GM21390 (cell line): Measurements from ENCODE around the gene COMMD3.
"Not testable (repeated sequence)": the region's sequence is repeated elsewhere in the genome, so short reads cannot be mapped to it uniquely, and the experiment has no call there.

Experiments used
- ATAC-seq: cut with Tn5 transposase; IDR thresholded peaks from one replicate; pipeline ENCODE4 v1.9.1; 2021; ENCODE audit not compliant: unreplicated experiment

Gene COMMD3

DNA sequence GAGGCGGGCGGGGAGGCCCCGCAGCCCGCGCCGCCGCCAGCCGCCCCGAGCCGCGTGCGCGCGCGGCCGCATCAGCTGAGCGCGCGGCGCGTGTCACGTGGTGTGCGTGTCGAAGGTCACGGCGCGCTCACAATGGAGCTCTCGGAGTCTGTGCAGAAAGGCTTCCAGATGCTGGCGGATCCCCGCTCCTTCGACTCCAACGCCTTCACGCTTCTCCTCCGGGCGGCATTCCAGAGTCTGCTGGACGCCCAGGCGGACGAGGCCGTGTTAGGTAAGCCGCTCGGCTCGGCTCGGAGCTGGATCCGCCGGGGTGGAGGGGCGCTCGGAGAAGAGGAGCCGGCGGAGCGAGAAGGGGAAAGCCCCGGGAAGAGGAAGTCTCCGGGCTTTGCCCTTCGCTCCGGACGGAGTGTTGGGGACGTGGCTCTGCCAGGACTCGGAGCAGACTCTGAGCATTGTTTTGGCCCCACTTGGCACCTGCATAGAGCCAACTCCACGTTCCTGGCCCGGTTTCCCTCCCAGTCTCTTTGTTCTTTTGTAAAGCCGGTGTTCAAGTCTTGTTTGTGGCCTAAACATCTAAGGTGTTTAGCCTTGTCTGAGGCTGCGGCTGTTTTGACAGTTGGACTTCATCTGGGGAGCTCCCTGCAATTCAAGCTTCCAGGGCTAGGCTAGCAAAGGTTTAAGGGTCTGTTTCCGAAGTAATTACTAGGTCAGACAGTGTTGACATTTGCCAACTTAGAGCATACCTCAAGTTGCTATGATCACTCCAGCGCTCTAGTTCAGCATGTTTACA lies at the start of gene COMMD3:
Gene COMMD3, plus strand, starts transcription at position 103 of the 790 bp plus-strand sequence. Its CDS starts 30 bp downstream, at position 133.
- peak; percentile 59 for ATAC-seq

DNA sequence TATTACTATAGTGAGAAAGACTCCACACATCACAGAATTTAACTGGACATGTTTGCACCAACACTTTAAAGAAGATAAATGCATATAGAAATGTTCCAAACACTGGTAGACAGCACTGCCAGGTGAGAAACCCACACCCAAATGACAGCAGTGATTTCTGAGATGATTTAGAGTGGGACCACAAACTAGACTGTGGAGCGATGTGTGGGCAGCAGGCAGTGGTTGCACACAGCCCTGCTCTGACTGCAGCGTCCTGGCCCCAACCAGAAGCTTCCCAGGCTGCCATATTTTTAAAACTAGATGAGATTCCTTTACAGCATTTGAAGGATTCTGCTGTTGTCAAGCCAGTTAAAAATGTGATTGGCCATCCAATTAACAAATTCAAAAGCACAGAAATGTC lies 47.7 kb upstream of the COMMD3 start:
- no peak for ATAC-seq

DNA sequence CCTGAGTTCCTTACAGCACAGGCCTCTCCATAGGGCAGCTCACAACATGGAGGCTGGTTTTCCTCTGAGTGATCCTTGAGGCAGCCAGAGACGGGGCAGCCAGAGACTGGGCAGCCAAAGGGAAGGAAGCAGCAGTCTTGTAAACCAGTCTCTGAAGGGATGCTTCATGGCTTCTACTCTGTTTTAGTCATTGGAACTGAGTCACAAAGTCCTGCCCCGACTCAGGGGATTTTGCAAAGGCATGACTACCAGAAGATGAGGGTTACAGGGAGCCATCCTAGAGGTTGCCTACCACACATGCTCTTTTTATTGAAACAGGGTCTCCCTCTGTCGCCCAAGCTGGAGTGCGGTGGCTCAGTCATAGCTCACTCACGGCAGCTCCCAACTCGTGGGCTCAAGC lies 44.4 kb upstream of the COMMD3 start:
- ATAC-seq, result no peak

DNA sequence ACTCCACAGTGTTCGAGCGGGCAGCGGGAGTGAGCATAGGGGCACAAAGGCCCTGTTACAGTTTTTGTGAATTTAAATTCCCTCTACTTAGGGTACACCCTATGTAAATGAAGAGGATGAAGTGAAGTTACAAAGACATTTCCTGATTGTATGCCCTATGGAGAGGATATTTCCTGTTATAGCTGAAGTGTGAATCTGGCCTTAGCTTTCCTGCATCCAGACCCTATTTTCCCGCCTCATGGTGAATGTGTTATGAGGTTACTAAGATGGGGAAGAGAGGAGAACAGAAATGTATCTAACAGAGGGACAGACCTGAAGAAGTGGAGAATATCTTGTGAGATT lies 37.8 kb upstream of the COMMD3 start:
- ATAC-seq, result no peak

DNA sequence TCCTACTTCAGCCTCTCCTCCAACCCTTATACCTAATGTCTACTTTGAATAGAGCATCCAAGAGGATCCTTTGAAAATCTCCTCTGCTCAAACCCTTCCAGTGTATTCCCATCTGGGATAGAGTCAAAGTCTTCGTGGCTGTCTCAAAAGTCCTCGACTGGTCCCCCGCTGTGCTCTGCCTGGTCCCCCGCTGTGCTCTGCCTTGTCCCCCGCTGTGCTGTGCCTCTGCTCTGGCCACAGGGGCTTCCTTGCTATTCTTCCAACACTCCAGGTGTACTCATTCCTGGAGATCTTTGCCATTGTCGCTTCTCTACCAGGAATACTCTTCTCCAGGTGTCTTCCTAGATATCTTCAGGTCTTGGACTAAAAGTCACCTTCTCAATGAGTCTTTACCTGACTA lies 36.1 kb upstream of the COMMD3 start:
- ATAC-seq, result no peak

DNA sequence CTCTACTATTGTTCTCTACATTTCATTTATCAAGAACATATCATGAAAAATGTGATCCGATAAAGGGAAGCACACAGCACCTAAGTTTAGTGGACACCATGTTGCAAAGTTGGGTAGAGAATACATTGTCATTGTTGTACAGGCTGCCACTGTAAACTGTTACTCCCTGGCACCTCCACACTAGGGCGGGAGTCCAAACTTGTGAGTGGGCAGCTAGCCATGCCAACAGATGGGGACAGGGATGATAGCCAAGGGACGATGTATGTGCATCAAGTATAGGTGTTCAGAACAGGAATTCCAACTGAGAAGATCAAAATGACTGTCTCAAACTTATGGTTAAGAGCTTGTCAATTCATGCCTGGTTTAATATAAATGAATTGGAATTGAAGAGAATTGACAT lies 31.1 kb upstream of the COMMD3 start:
- no peak for ATAC-seq

DNA sequence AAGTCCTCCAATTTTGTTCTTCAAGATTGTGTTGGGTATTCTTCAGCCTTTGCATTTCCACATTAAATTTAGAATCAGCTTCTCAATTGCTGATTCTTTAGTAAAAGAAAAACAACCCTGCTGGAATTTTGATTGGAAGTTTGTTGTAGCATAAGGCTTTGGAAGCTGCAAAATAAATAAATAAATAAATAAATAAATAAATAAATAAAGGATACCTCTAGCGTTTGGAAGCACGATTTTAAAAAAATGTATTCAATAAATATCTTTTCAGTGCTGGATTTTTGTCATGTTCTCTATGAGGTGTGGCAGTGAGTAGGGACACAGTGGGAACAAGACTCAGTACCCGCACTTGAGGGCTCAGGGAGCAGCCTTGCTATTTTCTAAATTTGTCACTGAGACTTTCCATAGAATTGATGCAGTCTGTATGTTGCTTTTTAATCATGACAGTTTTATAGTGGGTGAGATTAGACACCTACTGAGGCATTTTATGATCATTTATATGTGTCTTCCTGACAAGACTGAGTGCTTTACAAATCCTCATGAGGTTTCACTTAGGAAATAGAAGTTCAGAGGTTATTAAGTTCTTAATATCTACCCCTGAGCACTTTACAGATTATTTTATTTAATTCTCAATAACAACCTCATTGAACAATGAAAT lies 22.3 kb upstream of the COMMD3 start:
- ATAC-seq, result no peak

DNA sequence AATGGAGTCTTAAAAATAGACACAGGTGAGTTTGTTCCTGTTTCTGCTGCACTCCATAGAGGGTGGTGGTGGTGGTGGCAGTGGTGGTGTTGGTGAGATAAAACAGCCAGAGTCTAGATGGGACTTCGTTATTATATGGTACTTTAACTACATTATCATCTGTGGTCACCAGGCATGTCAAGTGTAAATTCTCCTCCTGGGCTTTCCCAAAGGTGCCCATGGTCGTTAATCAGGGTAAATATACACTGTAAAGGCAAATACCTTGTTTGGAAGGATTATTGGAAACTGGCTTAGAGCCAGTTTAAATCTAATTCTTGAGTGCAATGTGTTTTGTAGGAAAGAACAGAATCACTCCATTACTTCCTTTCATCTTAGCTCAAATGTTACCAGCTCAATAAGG lies 21.5 kb upstream of the COMMD3 start:
- no peak for ATAC-seq

DNA sequence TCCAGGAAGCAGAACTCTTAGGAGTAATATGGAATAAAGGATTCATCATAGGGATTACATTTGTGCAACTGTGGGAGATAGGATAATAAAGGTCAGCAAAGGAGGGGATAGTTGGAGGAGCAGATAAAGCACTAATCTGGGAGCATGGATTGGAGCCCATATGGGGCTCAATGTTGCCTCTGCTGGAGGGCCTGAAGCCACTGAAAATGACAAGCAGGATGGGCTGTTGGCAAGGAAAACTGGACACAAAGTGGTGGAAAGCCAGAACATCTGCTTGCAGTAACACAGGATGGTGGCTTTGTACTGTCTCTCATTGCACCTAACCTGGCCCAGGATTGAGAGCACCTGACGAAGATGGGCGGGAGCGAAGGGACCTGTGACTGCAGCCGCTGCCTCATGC lies 15.0 kb upstream of the COMMD3 start:
- ATAC-seq, result no peak

DNA sequence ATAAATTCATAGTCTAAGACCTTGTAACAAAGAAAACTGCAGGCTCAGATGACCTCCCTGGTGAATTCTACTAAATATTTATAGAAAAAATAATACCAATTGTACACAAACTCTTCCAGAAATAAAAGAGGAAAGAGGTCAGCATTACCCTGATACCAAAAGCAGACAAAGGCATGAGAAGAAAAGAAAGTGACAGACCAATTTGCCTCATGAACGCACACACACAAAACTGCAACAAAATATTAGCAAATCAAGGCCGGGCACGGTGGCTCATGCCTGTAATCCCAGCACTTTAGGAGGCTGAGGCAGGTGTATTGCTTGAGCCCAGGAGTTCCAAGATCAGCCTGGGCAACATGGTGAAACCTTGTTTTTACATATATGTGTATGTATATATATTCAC lies 12.7 kb upstream of the COMMD3 start:
- ATAC-seq, result no peak

DNA sequence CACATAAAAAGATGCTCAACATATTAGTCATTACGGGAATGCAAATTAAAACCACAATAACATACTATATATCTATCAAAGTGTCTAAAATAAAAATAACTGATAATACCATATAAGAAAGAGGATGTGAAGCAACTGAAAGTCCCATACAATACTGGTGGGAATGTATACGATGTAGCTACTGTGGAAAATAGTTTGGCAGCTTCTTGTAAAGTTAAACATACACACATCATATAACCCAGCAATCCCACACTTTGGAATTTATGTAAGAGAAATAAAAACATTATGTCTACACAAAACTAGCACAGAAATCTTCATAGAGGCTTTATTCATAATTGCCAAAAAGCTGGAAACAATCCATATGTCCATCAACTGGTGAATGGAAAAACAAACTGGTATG lies 10.5 kb upstream of the COMMD3 start:
- ATAC-seq, result no peak

DNA sequence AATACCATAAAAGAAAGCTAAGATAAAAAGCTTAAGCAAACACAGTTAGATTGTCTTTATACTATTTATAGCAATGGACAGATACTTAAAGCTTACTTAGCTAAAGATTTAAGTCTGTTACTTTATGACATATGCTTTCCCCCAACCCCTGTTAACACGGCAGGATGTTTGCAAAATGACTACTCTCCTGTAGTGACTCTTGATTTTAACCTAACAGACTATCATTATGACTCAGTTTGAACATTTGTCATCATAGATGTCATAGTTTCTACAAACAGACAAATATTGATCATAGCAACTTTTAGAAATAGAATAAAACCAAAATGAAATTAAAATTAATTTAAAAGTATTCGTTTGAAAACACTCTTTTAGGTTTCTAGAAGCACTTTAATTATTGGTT lies 7.8 kb upstream of the COMMD3 start:
- ATAC-seq, result peak; percentile 95

DNA sequence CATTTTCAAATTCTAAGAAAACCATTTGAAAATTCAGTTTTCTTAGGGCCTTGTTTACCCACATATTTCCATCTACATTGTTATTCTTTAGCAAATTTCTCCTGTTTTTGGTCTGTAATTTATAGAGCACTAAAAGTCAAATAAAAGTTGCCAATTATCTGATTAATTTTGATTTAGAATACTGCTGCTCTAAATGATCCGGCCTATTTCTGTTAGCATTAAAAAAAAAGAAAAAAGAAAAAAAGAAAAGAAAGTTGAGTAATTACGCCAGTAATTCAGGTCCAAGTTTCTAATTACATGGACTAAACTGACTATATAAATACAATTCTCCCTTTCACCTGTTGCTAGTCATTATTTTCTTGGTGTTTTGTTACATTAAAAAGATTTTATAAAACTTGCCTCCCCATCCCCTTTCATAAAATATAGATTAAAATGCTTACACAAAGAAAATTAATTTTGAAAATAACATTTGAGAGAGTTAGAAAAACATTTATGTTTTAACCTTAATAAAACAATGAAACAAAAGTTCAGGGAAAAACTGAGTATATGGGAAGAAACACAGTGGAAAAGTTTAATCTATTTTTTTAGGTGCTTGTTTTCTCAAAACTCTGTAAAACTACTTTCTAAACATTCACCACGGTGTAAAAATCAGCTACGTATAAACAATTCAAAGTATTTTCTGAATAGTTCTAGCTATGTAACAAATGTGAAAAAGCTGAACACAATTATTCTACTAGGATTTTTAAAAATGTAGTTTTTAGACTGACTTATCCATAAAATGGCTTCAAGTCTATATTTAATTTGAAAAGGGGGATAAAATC lies 6.8 kb upstream of the COMMD3 start:
- no peak for ATAC-seq

DNA sequence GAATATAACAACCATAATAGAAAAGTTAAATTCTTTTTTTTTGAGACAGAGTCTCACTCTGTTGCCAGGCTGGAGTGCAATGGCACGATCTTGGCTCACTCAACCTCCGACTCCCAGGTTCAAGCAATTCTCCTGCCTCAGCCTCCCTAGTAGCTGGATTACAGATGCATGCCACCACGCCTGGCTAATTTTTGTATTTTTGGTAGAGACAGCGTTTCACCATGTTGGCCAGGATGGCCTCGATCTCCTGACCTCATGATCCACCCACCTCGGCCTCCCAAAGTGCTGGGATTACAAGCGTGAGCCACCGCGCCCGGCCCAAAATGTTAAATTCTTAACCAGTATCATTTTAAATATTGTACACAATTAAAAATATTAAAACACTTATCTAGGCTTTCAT lies 6.2 kb upstream of the COMMD3 start:
- not testable (repeated sequence) for ATAC-seq

DNA sequence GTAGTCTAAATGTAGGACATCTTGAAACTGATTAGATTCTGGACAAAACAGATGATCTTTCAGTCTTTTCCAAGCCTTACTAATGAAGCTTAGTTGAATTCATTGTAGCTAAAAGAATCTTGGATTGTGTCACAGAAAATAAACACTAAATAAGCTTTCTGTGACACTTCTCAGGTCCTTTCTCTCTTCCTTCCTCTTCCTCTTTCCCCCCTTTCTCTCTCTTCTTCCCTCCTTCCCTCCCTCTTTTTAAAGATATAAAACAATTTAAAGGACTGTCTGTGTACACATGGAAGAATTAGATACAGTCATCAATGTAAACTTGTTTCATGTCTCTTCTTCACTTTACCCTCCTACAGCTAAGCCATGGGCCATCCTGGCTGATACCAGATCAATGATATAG lies 5.3 kb upstream of the COMMD3 start:
- ATAC-seq, result no peak

DNA sequence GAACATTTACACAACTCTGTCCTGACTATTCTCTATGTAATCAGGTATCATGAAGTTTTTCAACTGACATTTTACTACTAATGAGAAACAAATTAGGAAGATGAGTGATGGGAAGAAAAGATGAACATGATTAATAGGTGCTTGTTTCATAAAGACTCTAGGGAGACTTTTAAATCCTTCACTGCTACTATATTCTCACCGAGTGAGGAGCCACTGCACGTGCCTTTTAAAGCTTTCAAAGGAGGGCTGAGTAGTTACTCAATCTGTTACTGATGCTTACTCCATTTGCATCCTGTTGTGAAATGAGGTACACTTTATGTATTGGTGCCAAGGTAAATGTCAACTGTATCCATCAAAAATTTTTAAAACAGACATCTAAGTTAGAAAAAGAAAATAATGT lies 1.3 kb upstream of the COMMD3 start:
- no peak for ATAC-seq

DNA sequence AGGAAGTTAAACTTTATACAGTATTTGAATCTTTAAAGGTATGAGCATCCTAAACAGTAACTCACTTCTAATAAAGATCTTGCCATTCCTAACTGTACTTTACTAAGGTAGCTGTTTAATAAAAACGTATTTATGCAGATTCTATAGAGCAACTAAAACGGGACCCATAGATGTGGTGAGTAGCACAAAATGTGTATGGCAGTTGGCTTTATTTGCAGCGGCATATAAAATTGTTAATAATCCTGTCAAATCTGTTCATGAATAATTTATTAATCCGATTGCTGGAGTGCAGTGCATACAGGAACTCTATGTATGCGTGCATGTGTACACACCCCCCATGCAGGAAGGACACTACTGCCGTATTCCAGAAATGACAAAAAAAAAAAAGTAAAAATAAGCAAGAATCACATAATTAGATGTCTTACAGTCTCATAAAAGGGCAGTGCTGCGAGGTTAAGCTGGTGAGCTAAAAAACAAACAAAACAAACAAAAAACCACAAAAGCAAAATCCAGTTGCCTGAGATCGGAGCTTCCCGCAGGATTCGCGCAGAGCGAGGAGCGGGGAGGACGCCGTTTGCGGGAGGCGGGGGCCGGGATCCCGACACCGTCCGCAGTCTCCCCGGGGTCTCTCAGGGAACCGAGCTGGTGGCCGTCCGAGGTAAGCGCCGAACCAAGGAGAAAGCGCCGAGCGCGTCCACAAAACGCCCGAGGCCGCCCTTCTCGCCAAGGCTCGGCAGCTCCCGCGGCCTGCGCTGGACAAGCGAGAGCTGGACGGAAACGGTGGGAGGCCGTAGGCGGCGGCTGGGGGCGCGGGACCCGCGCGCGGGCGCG lies 518 bp upstream of the COMMD3 start:
- peak; percentile 13 for ATAC-seq

DNA sequence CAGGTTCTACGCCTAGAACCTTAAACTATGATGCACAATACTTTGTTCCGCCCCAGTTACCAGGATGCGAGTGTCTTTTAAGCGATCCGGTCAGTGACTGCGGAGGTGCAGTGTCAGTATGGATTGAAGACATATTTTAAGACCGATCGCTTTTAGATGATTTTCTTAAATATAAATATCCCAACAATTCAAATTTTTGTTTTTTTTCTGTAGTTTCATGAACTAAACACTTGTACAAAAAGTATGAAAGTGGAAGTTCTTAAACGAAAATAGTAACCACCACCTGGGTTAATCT lies 835 bp downstream of the COMMD3 start:
- ATAC-seq, result peak; percentile 19

DNA sequence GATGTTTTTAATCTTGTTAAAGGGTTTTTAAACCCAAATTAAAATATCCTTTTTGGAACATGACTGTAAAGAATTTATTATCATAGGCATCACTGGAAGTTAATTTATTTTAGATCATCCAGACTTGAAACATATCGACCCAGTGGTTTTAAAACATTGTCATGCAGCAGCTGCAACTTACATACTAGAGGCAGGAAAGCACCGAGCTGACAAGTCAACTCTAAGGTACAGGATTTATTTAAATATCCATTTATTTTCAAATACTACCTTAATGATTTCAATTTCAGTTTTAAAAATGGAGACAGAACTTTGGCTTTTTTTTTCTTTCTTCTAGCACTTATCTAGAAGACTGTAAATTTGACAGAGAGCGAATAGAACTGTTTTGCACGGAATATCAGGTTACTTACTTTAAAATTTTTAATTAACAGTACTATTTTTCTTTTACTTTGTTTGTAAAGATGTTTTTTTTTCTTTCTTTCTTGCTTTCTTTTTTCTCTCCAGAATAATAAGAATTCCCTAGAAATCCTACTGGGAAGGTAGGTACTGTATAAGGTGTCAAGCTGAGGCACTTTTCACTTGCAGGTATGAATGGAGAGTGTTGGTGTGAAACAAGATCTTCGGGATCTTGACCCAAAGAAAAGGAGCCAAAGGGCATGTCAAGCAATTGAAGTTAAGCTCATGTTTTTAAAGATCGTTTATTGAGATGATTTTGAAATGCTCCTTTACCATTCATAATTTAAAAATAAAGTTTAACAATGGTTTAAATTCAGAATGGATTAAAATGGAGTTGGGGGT lies 1.8 kb downstream of the COMMD3 start:
- no peak for ATAC-seq

DNA sequence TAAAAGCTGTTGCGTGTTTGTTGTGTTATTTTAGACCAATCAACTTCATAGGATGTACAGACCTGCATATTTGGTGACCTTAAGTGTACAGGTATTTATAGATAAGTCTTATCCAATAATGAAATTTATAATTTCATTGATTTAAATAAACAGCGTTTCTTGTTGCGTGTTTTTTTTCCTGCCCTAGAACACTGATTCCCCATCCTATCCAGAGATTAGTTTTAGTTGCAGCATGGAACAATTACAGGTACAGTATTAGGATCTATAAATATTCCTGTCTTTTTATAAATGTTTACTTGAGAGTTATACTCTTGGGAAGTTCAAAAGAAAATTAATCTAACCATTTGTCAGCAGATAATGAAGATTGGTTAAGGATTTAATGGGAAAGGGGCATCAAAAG lies 2.6 kb downstream of the COMMD3 start:
- ATAC-seq, result no peak
